Caco-2 (cell line): ENCODE measurements around the gene PRDM2. TPM values are rescaled to one million over a fixed set of nuclear protein-coding genes. Genes with fewer than 3 reads are reported as not detected.

Experiments
- BruUV-seq: library from RNA; stranded (reverse); fragments of 400-500 nt; replicated peaks from 2 replicates; lab custom pipeline; 2021; lab: Mats Ljungman, UMichigan
- CTCF ChIA-PET: fragments of 300-600 bp; sonication (Branson Sonifier 250); formaldehyde crosslinking; loops from one replicate; lab custom pipeline; 2022; ENCODE audit warnings: antibody characterized with exemption; lab: Charles Lee
- POLR2A ChIA-PET: fragments of 300-600 bp; sonication (Branson Sonifier 250); formaldehyde crosslinking; loops from one replicate; lab custom pipeline; 2022; ENCODE audit warnings: antibody characterized with exemption; lab: Charles Lee
- DNase-seq, 2 experiments: peaks; one replicate each; pipeline versions ENCODE4 v3.0.0 to v3.0.0-alpha.2; 2020 to 2022
- H3K27me3 ChIP-seq: replicated peaks from 2 replicates; pipeline ENCODE4 v1.6.0; 2011; ENCODE audit warnings: low read length; ENCODE audit not compliant: control insufficient read depth, insufficient read depth
- H3K36me3 ChIP-seq: 2 replicates; pipeline ENCODE4 v1.5.1; 2011; ENCODE audit warnings: low read length; ENCODE audit not compliant: control insufficient read depth, insufficient read depth
- H3K4me1 ChIP-seq: fragments of 250-450 bp; sonication (Bioruptor Pico); 2 replicates; pipeline ENCODE4 v1.5.1; 2020; ENCODE audit warnings: mild to moderate bottlenecking
- H3K4me3 ChIP-seq: 2 replicates; pipeline ENCODE4 v1.5.1; 2011; ENCODE audit warnings: low read depth, mild to moderate bottlenecking, control low read depth, low read length
- H3K9me3 ChIP-seq: fragments of 250-450 bp; sonication (Bioruptor Pico); 2 replicates; pipeline ENCODE4 v1.5.1; 2020; ENCODE audit warnings: mild to moderate bottlenecking, moderate library complexity
- H3K27ac Mint-ChIP-seq: one replicate; pipeline ENCODE4 v1.8.0; 2022; ENCODE audit warnings: mixed read lengths; ENCODE audit not compliant: unreplicated experiment
- H3K27me3 Mint-ChIP-seq: one replicate; pipeline ENCODE4 v1.8.0; 2022; ENCODE audit warnings: mixed read lengths; ENCODE audit not compliant: insufficient read depth, unreplicated experiment
- H3K36me3 Mint-ChIP-seq: one replicate; pipeline ENCODE4 v1.8.0; 2022; ENCODE audit warnings: mild to moderate bottlenecking, mixed read lengths; ENCODE audit not compliant: insufficient read depth, unreplicated experiment
- H3K4me1 Mint-ChIP-seq: one replicate; pipeline ENCODE4 v1.8.0; 2022; ENCODE audit warnings: low read depth, mixed read lengths; ENCODE audit not compliant: unreplicated experiment
- H3K4me3 Mint-ChIP-seq: one replicate; pipeline ENCODE4 v1.8.0; 2022; ENCODE audit warnings: mild to moderate bottlenecking, moderate library complexity, mixed read lengths; ENCODE audit not compliant: unreplicated experiment
- H3K9me3 Mint-ChIP-seq: one replicate; pipeline ENCODE4 v1.8.0; 2022; ENCODE audit warnings: mixed read lengths; ENCODE audit not compliant: unreplicated experiment
- intact Hi-C: fragments of 100-400 bp; cut with micrococcal nuclease; formaldehyde crosslinking; loops from one replicate; pipeline ENCODE4 v1.10.0; 2022; ENCODE audit not compliant: unreplicated experiment
- total RNA-seq: library from RNA; stranded (reverse); gene quantifications from 2 replicates; pipeline ENCODE4 v1.2.3, GENCODE V29; 2022
- TF ChIP-seq, protein P1 (sequence below), 2 experiments: fragments of 200-600 bp in 1 of 2; IDR thresholded peaks; 1 replicate in 1 of 2; 2 replicates in 1 of 2; pipeline versions ENCODE4 v1.5.1 to v1.8.0; 2011 to 2022; ENCODE audit warnings: antibody characterized with exemption in 1 of 2, control low read depth in 1 of 2, inconsistent platforms in 1 of 2, low read depth in 1 of 2, low read length in 1 of 2, mild to moderate bottlenecking in 1 of 2, moderate library complexity in 1 of 2; ENCODE audit not compliant: insufficient read depth in 1 of 2, severe bottlenecking in 1 of 2, unreplicated experiment in 1 of 2

The PRDM2 gene
- total RNA-seq, 1 experiment from 2014 or later, result 32.7 TPM

DNA sequence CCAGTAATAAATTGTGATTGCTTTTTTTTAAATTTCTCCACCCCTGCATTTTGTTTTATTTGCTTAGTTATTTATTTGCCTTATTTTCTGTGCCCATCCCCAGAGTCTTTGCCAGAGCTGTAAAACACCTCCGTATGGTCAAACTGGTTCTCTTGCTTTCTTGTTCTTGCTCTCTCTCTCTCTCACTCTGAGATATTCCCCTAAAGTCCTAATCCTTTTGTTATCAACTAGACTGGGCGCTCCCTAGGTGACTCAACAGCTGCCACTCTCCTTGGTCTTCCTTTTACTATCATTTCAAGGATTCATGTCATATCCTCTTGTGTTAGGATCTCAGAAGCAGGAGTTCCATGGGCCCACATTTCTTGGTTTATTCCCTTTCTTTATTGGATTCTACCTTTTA is 160.0 kb downstream of the PRDM2 start:
- Mint-ChIP-seq H3K27me3 (no peaks in the 10 kb centered on the region), H3K36me3 (no peaks in the 10 kb centered on the region), H3K27ac (no peak overlapping the region), H3K9me3 (no peaks in the 10 kb centered on the region), H3K4me3 (no peak overlapping the region), H3K4me1 (peaks cover 7% of the 10 kb centered on the region)
- BruUV-seq, result no TSS peak
- peak in 1 of 2 experiments; percentile 2 for DNase-seq
- TF ChIP-seq, protein P1, sequence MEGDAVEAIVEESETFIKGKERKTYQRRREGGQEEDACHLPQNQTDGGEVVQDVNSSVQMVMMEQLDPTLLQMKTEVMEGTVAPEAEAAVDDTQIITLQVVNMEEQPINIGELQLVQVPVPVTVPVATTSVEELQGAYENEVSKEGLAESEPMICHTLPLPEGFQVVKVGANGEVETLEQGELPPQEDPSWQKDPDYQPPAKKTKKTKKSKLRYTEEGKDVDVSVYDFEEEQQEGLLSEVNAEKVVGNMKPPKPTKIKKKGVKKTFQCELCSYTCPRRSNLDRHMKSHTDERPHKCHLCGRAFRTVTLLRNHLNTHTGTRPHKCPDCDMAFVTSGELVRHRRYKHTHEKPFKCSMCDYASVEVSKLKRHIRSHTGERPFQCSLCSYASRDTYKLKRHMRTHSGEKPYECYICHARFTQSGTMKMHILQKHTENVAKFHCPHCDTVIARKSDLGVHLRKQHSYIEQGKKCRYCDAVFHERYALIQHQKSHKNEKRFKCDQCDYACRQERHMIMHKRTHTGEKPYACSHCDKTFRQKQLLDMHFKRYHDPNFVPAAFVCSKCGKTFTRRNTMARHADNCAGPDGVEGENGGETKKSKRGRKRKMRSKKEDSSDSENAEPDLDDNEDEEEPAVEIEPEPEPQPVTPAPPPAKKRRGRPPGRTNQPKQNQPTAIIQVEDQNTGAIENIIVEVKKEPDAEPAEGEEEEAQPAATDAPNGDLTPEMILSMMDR (IDR thresholded peaks at IDR 0.05; ENCODE audit: insufficient read depth in 1 of 2, low read depth in 1 of 2, low read length in 1 of 2, severe bottlenecking in 1 of 2, unreplicated experiment in 1 of 2), result no peak
- Histone ChIP-seq H3K9me3 (no peaks in the 10 kb centered on the region), H3K4me3 (no peak overlapping the region), H3K27me3 (no peaks in the 10 kb centered on the region), H3K36me3 (no peaks in the 10 kb centered on the region), H3K4me1 (no peaks in the 10 kb centered on the region)
- intact Hi-C loops, result no loop called here
- POLR2A ChIA-PET, result no interaction called here
- CTCF ChIA-PET, result no interaction called here

DNA sequence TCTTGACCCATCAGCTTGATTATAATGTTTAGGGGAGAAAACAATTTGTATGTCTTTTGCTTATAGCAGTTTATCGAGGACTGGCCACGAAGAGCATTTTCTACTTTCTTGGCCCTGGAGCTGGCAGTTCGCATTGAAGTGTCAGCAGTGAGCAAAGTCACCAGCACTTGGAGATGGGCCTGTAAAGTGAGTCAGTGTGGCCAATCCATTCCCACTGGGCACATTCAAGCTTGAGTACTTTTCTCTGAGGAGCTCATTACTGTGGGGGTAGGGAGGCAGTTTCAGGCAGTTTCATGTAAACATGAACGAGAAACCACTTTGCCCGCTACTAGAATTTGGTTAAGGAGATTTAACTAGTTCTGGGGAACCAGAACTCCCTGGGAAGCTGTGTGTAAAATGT is 164.8 kb downstream of the PRDM2 start:
- Mint-ChIP-seq H3K4me1 (peaks cover 6% of the 10 kb centered on the region), H3K27ac (no peak overlapping the region), H3K4me3 (no peak overlapping the region), H3K36me3 (no peaks in the 10 kb centered on the region), H3K9me3 (peaks cover 3% of the 10 kb centered on the region), H3K27me3 (no peaks in the 10 kb centered on the region)
- H3K4me3 ChIP-seq, result no peak overlapping the region
- H3K9me3 ChIP-seq, result no peaks in the 10 kb centered on the region
- H3K27me3 ChIP-seq, result no peaks in the 10 kb centered on the region
- DNase-seq, result no peak
- H3K4me1 ChIP-seq, result no peaks in the 10 kb centered on the region
- TF ChIP-seq, protein P1 (IDR thresholded peaks at IDR 0.05; ENCODE audit: insufficient read depth in 1 of 2, low read depth in 1 of 2, low read length in 1 of 2, severe bottlenecking in 1 of 2, unreplicated experiment in 1 of 2), result no peak
- intact Hi-C loops, result no loop called here
- POLR2A ChIA-PET, result no interaction called here
- CTCF ChIA-PET, result no interaction called here
- BruUV-seq, result no TSS peak
- H3K36me3 ChIP-seq, result no peaks in the 10 kb centered on the region

DNA sequence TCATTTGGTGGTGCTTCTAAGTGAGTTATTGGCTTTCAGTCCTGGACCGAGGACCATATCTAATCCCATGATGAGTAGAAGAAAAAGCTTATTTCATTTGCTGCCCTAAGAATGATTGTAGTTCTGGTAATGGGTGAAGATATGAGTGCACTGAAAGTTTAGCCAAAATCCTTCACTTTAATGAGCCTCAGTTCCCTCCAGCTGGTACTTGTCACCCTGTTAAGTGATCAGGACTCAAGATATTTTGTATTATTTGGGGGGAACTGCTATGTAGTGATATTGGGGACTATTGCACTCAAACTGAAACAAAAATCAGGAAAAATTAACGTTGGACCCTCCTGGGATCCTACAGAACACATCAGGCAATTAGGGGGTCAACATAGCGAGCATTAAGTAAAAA is 165.9 kb downstream of the PRDM2 start:
- no peak overlapping the region for H3K27ac Mint-ChIP-seq
- no peaks in the 10 kb centered on the region for H3K4me1 Mint-ChIP-seq
- ChIA-PET POLR2A (no interaction called here), CTCF (no interaction called here)
- no peaks in the 10 kb centered on the region for H3K36me3 Mint-ChIP-seq
- Histone ChIP-seq H3K4me3 (no peak overlapping the region), H3K4me1 (no peaks in the 10 kb centered on the region), H3K27me3 (no peaks in the 10 kb centered on the region), H3K9me3 (no peaks in the 10 kb centered on the region), H3K36me3 (no peaks in the 10 kb centered on the region)
- no peaks in the 10 kb centered on the region for H3K27me3 Mint-ChIP-seq
- no TSS peak for BruUV-seq
- intact Hi-C loops, result no loop called here
- peaks cover 9% of the 10 kb centered on the region for H3K9me3 Mint-ChIP-seq
- DNase-seq, result no peak
- H3K4me3 Mint-ChIP-seq, result no peak overlapping the region
- TF ChIP-seq, protein P1 (IDR thresholded peaks at IDR 0.05; ENCODE audit: insufficient read depth in 1 of 2, low read depth in 1 of 2, low read length in 1 of 2, severe bottlenecking in 1 of 2, unreplicated experiment in 1 of 2), result no peak
